SU-DHL-6 (cell line): Measurements from ENCODE around the gene FLNB.

Experiments used
- H2AFZ ChIP-seq: fragments of 200-600 bp; sonication (generic); 2 replicates; pipeline ENCODE4 v1.6.1; 2014; ENCODE audit warnings: low read depth, mild to moderate bottlenecking, moderate library complexity, mixed read lengths, antibody characterized with exemption, low read length; ENCODE audit not compliant: severe bottlenecking
- H3F3A ChIP-seq: fragments of 200-600 bp; shearing (Covaris generic); 2 replicates; pipeline ENCODE4 v1.6.0; 2016; ENCODE audit warnings: antibody characterized with exemption, mild to moderate bottlenecking; ENCODE audit not compliant: insufficient read depth
- H3K27ac ChIP-seq: fragments of 200-600 bp; sonication (generic); 2 replicates; pipeline ENCODE4 v1.5.1; 2016; ENCODE audit warnings: low read depth, mild to moderate bottlenecking, low read length, moderate library complexity, mixed read lengths
- H3K27me3 ChIP-seq: fragments of 200-600 bp; sonication (generic), shearing (Covaris generic); 2 replicates; pipeline ENCODE4 v1.6.0; 2014; ENCODE audit warnings: mild to moderate bottlenecking, low read length
- H3K36me3 ChIP-seq: fragments of 200-600 bp; sonication (generic); 2 replicates; pipeline ENCODE4 v1.6.1; 2014; ENCODE audit warnings: mild to moderate bottlenecking, low read length, mixed read lengths
- H3K4me2 ChIP-seq: fragments of 300-600, 200-600 bp; shearing (Covaris generic), sonication (generic); 2 replicates; pipeline ENCODE4 v1.6.0; 2014; ENCODE audit warnings: low read length, low read depth, mild to moderate bottlenecking; ENCODE audit not compliant: poor library complexity, severe bottlenecking
- H3K4me3 ChIP-seq: fragments of 200-600 bp; sonication (generic); 2 replicates; pipeline ENCODE4 v1.5.1; 2014; ENCODE audit warnings: antibody characterized with exemption, low read length, mild to moderate bottlenecking, mixed read lengths; ENCODE audit not compliant: insufficient read depth, poor library complexity, severe bottlenecking
- H3K79me2 ChIP-seq: fragments of 200-600 bp; sonication (generic); 2 replicates; pipeline ENCODE4 v1.6.1; 2014; ENCODE audit warnings: mild to moderate bottlenecking, low read length, moderate library complexity; ENCODE audit not compliant: insufficient read depth
- H3K9ac ChIP-seq: fragments of 200-600 bp; sonication (generic); 2 replicates; pipeline ENCODE4 v1.7.0; 2014; ENCODE audit warnings: mild to moderate bottlenecking, low read length
- H3K9me2 ChIP-seq: fragments of 200-600 bp; sonication (generic); replicated peaks from 2 replicates; pipeline ENCODE4 v1.6.1; 2014; ENCODE audit warnings: low read length; ENCODE audit not compliant: insufficient read depth
- H3K9me3 ChIP-seq: fragments of 200-600 bp; sonication (generic); 2 replicates; pipeline ENCODE4 v1.6.1; 2014; ENCODE audit warnings: low read length, mixed read lengths; ENCODE audit not compliant: insufficient read depth
- H4K20me1 ChIP-seq: fragments of 200-600 bp; sonication (generic); 2 replicates; pipeline ENCODE4 v1.6.1; 2014; ENCODE audit warnings: low read depth, mild to moderate bottlenecking, antibody characterized with exemption, low read length, moderate library complexity, mixed read lengths
- CTCF ChIP-seq: fragments of 200-600 bp; sonication (generic); IDR thresholded peaks from one replicate; pipeline ENCODE4 v1.5.1; 2017; ENCODE audit warnings: antibody characterized with exemption, mild to moderate bottlenecking, low read length, moderate library complexity; ENCODE audit not compliant: insufficient read depth, poor library complexity, severe bottlenecking
- EZH2phosphoT487 ChIP-seq: fragments of 200-600 bp; sonication (generic), shearing (Covaris generic); conservative IDR thresholded peaks from 2 replicates; pipeline ENCODE4 v1.6.1; 2018; ENCODE audit warnings: mild to moderate bottlenecking, antibody characterized with exemption, low read length, moderate library complexity, mixed read lengths

The FLNB gene

GRCh38 chr3:58158442-58159153, 150.4 kb downstream of the FLNB start:
- Histone ChIP-seq H3K4me2 (no peak overlapping the region), H3K9ac (no peak overlapping the region), H3K79me2 (no peaks in the 10 kb centered on the region), H3K4me3 (no peak overlapping the region), H2AFZ (no peak overlapping the region), H3K9me2 (no peaks in the 10 kb centered on the region), H3F3A (no peaks in the 10 kb centered on the region), H3K27ac (no peak overlapping the region), H3K27me3 (no peaks in the 10 kb centered on the region), H4K20me1 (no peaks in the 10 kb centered on the region), H3K36me3 (no peaks in the 10 kb centered on the region), H3K9me3 (no peaks in the 10 kb centered on the region)
- TF ChIP-seq EZH2phosphoT487 = no peak
- TF ChIP-seq CTCF = no peak

- no peak overlapping the region for H3K9ac ChIP-seq
- no peaks in the 10 kb centered on the region for H3K79me2 ChIP-seq
- H3K4me3 ChIP-seq = no peak overlapping the region
- no peaks in the 10 kb centered on the region for H3K27me3 ChIP-seq
- H2AFZ ChIP-seq = no peak overlapping the region
- H4K20me1 ChIP-seq = no peaks in the 10 kb centered on the region
- no peaks in the 10 kb centered on the region for H3K9me3 ChIP-seq
- H3F3A ChIP-seq = no peaks in the 10 kb centered on the region
- no peaks in the 10 kb centered on the region for H3K9me2 ChIP-seq
- TF ChIP-seq EZH2phosphoT487 (no peak), CTCF (no peak)
- no peak overlapping the region for H3K27ac ChIP-seq
- H3K4me2 ChIP-seq = no peak overlapping the region
- no peaks in the 10 kb centered on the region for H3K36me3 ChIP-seq
Measured at GRCh38 chr3:58160399-58160798, 152.2 kb downstream of the FLNB start.

- no peak overlapping the region for H3K27ac ChIP-seq
Measured at GRCh38 chr3:58161435-58162398, 153.5 kb downstream of the FLNB start.

More at GRCh38 chr3:58161435-58162398, 153.5 kb downstream of the FLNB start:
- Histone ChIP-seq H2AFZ (no peak overlapping the region), H3K4me3 (no peak overlapping the region), H3K4me2 (no peak overlapping the region), H3K27me3 (no peaks in the 10 kb centered on the region), H3K79me2 (no peaks in the 10 kb centered on the region), H3K9me3 (no peaks in the 10 kb centered on the region), H4K20me1 (no peaks in the 10 kb centered on the region), H3F3A (no peaks in the 10 kb centered on the region), H3K36me3 (no peaks in the 10 kb centered on the region), H3K9ac (no peak overlapping the region), H3K9me2 (no peaks in the 10 kb centered on the region)
- TF ChIP-seq CTCF (no peak), EZH2phosphoT487 (no peak)
